Panc1 (cell line): ENCODE results near the gene SHISA5. TPM values are rescaled to one million over a fixed set of nuclear protein-coding genes. Genes with fewer than 3 reads are reported as not detected.

Source experiments
- ATAC-seq: fragments of 200-7000 bp; cut with Tn5 transposase; 2 replicates; pipeline ENCODE4 v1.9.1; 2020; ENCODE audit warnings: mild to moderate bottlenecking, moderate library complexity
- BruUV-seq: library from RNA; stranded (reverse); fragments of 400-500 nt; replicated peaks from 2 replicates; lab custom pipeline; 2021; lab: Mats Ljungman, UMichigan
- CTCF ChIA-PET: fragments of 300-600 bp; sonication (Branson Sonifier 250); formaldehyde crosslinking; loops from one replicate; lab custom pipeline; 2022; ENCODE audit warnings: antibody characterized with exemption; lab: Charles Lee
- POLR2A ChIA-PET: fragments of 300-600 bp; sonication (Branson Sonifier 250); formaldehyde crosslinking; loops from one replicate; lab custom pipeline; 2022; ENCODE audit warnings: antibody characterized with exemption; lab: Charles Lee
- DNase-seq: peaks from one replicate; pipeline ENCODE4 v3.0.0-alpha.2; 2010; ENCODE audit warnings: low read depth, low spot score
- H3K27ac ChIP-seq: 2 replicates; pipeline ENCODE4 v1.5.1; 2011; ENCODE audit warnings: mild to moderate bottlenecking, low read length, inconsistent platforms
- H3K27me3 ChIP-seq: fragments of 200-500 bp; sonication (Bioruptor generic); 2 replicates; pipeline ENCODE4 v1.6.0; 2014; ENCODE audit warnings: low read length, inconsistent platforms; ENCODE audit not compliant: control insufficient read depth, insufficient read depth
- H3K36me3 ChIP-seq: fragments of 200-500 bp; sonication (Bioruptor generic); 2 replicates; pipeline ENCODE4 v1.5.1; 2014; ENCODE audit warnings: inconsistent platforms, mild to moderate bottlenecking, low read length, moderate library complexity; ENCODE audit not compliant: control insufficient read depth, insufficient read depth
- H3K4me1 ChIP-seq: 2 replicates; pipeline ENCODE4 v1.5.1; 2011; ENCODE audit warnings: inconsistent platforms, mild to moderate bottlenecking, low read length, moderate library complexity; ENCODE audit not compliant: control insufficient read depth, insufficient read depth
- H3K4me3 ChIP-seq, 2 experiments: 2 replicates each; pipeline ENCODE4 v1.5.1; 2011 to 2012; ENCODE audit warnings: low read depth in 2 of 2, low read length in 2 of 2, mild to moderate bottlenecking in 2 of 2, inconsistent platforms in 1 of 2, moderate library complexity in 1 of 2
- H3K9me3 ChIP-seq: fragments of 200-500 bp; sonication (Bioruptor generic); 2 replicates; pipeline ENCODE4 v1.5.1; 2014; ENCODE audit warnings: low read depth, mild to moderate bottlenecking, inconsistent platforms, low read length, moderate library complexity; ENCODE audit not compliant: control insufficient read depth, insufficient read depth
- CTCF ChIP-seq: fragments of 450-650 bp; IDR thresholded peaks from 2 replicates; pipeline ENCODE4 v1.5.1; 2017; ENCODE audit warnings: mild to moderate bottlenecking
- POLR2AphosphoS5 ChIP-seq: IDR thresholded peaks from 2 replicates; pipeline ENCODE4 v1.6.1; 2012; ENCODE audit warnings: mild to moderate bottlenecking, low read depth, low read length, moderate library complexity
- REST ChIP-seq, 2 experiments: IDR thresholded peaks; 2 replicates each; pipeline ENCODE4 v1.6.1; 2011 to 2012; ENCODE audit warnings: low read depth in 2 of 2, control low read depth in 1 of 2, low read length in 1 of 2, mild to moderate bottlenecking in 1 of 2, moderate library complexity in 1 of 2; ENCODE audit not compliant: insufficient read depth in 1 of 2
- SIN3A ChIP-seq: IDR thresholded peaks from 2 replicates; pipeline ENCODE4 v1.6.1; 2012; ENCODE audit warnings: low read depth, mild to moderate bottlenecking, low read length, moderate library complexity, borderline replicate concordance; ENCODE audit not compliant: insufficient read depth
- TCF7L2 ChIP-seq: IDR thresholded peaks from 2 replicates; pipeline ENCODE4 v1.6.1; 2011; ENCODE audit warnings: mild to moderate bottlenecking, low read depth, low read length, inconsistent platforms
- in situ Hi-C: cut with HindIII; loops from 2 replicates; pipeline ENCODE4 v1.10.0; 2016; ENCODE audit warnings: low sequenced_read_pairs, low pct_unique_long_range_greater_than_20kb
- intact Hi-C: fragments of 100-400 bp; cut with micrococcal nuclease; formaldehyde crosslinking; loops from one replicate; pipeline ENCODE4 v1.10.0; 2022; ENCODE audit not compliant: unreplicated experiment
- total RNA-seq: library from RNA; stranded (reverse); gene quantifications from one replicate; pipeline ENCODE4 v1.2.1, GENCODE V29; 2021; ENCODE audit not compliant: unreplicated experiment

The SHISA5 gene
- total RNA-seq, 1 experiment from 2014 or later, result 122 TPM

GRCh38 chr3:48436477-48436787 lies 67.5 kb downstream of the SHISA5 start:
- in situ Hi-C loops, result no loop called here

More at GRCh38 chr3:48436477-48436787, 67.5 kb downstream of the SHISA5 start:
- ATAC-seq, result no peak
- intact Hi-C loops, result loop anchor here (5.0 kb wide), 2 partner anchors 34 to 164 kb away; no protein-coding TSS in a partner anchor
- Histone ChIP-seq H3K36me3 (peaks cover 4% of the 10 kb centered on the region; the same call in 1 of the 2 replicates), H3K4me1 (peaks cover 1% of the 10 kb centered on the region; the same call in 1 of the 2 replicates), H3K9me3 (no peaks in the 10 kb centered on the region), H3K27ac (no peak overlapping the region), H3K4me3 (no peak overlapping the region), H3K27me3 (no peaks in the 10 kb centered on the region)
- TF ChIP-seq POLR2AphosphoS5 (no peak), TCF7L2 (no peak), SIN3A (no peak), CTCF (no peak), REST (IDR thresholded peaks at IDR 0.05; ENCODE audit: insufficient read depth in 1 of 2, low read depth in 2 of 2, low read length in 1 of 2) (no peak)
- no peak for DNase-seq
- no TSS peak for BruUV-seq
- CTCF ChIA-PET, result interaction anchor here (0.6 to 2.5 kb wide), 29 partner anchors 9 to 250 kb away, joined by 3 to 98 read pairs (median 4); partner anchors contain the start of genes ATRIP, CDC25A, PFKFB4 and ZNF589
- POLR2A ChIA-PET, result interaction anchor here (0.5 to 0.6 kb wide), 3 partner anchors 36 to 254 kb away, joined by 3 read pairs; no protein-coding TSS in a partner anchor
